HG03064 (cell line): ENCODE results near the gene CCDC93.
"Not testable (repeated sequence)": the region's sequence is repeated elsewhere in the genome, so short reads cannot be mapped to it uniquely, and the experiment has no call there.

Experiments used
- ATAC-seq: cut with Tn5 transposase; IDR thresholded peaks from one replicate; pipeline ENCODE4 v1.9.1; 2021; ENCODE audit warnings: low read depth; ENCODE audit not compliant: unreplicated experiment

CCDC93 gene

DNA sequence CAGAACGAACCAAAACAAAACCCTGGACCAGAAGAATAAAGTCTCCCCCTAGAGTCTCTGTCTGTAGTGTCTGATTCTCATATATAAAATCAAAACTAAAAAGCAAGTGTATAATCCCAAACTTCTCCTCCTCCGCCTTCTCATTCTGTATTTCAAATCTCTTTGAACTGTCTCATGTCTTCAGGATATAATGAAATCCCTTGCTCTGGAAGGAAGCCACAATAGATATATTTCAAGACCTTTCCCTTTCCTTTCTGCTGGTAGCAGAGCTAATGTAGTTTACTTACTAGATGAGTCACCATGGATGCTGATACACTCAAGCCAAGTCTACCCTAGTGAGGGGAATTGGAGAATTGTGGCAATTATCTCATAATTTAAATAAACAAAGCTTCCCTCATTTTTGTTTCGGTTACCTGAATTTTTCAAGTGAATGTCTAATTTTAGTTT is 33.5 kb upstream of the CCDC93 start:
- ATAC-seq: no peak

DNA sequence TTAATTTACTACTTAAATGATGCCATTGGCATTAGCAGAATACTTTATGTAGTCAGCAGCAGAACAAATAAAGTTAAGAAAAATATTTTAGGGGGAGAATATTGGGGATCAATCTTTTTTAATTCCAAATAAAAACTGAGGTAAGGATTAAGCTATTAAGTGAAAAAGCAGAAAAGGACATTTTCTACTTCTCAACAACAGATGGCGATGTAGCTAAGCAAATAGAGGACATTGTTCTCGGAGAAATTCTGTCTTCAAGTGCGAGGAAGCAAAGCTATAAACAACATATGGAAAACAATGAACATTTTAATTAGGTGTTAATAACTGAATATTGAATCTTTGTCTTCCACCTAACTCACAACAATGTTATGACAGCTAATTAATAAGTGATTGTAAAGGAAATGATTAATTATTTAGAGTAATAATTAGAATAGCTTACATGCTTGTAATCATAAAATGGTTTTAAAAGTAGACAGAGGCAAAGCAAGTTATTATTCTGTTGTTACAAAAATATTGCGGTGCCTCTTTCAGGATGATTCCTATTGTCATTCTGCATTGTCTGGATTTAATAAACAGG is 32.9 kb upstream of the CCDC93 start:
- ATAC-seq: no peak

DNA sequence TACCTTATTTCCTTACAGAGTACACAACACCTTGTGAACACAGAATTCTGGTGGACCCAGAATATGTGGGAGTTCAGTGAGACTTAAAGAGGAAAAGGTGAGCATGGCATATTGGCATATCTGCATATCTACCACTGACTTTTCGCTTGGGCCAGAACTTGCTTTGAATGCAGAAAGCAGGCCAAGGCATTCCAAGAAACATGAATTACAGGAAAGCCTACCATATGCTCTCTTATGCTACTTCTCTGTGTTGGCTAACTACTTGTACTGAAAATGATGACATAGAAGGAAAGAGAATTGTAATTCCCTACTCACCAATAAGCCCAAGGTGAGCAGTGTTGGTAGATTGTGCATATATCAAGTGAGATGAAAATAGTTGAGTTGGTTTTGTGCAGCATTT is 31.4 kb upstream of the CCDC93 start:
- no peak for ATAC-seq

DNA sequence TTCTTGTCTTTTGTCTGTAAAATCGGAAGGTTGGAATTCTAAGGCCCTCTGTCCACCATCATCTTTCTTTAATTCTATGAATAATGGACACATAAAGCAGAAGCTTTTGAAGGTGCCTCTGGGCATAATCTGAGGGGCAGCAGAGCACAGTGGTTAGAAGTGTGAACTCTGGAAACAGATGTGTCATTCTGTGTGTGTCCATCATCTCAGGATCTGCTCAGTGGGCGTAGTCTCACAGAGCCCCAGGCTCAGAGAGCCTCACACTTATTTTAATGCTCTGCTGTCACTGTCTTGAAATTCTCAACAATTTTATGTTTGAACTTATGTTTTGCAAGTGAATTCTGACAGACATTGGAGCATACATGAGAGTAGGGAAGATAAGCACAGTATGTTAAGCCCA is 31.0 kb upstream of the CCDC93 start:
- ATAC-seq: no peak

DNA sequence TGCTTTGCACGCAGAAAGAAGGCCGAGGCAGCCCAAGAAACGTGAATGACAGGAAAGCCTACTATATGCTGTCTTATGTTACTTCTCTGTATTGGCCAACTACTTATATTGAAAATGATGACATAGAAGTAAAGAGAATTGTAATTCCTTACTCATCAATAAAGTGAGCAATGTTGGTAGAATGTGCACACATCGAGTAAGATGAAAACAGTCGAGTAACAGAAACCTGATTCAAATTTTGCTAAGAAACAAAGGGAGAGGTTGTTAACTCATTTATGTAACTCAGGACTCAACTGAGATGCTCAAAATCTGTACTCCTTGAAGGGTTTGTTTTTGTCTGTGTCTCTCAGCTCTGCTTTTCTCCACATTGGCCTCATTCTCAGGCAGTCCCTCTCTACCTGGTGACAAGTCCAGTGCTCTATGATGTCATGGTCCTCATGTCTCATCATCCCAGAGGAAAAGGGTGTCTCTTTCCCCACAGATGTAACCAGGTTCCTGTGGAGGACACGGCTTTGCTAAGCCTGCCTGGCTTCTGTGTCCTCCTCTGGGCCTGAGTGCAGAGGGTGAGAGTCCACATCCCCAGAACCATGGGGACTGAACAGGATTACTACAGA is 30.3 kb upstream of the CCDC93 start:
- ATAC-seq: no peak

DNA sequence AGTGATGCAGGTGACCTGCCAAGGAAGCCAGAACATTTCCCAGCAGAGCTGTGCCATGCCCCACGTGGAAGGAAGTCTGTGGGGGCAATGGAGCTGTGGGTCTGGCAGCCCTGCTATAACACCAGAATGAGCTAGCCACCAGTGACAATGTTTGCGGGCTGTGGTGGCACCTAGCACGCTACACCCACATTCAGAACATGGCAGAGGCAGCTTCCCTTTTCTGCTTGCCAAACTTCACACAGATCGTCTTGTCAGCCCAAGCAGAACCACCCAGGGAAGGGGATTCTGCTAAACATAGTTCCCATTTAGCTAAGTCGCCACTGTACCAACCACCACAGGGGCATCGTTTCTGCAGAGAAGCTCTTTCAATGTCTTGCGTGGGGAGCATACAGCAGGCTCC is 27.0 kb upstream of the CCDC93 start:
- ATAC-seq: no peak

DNA sequence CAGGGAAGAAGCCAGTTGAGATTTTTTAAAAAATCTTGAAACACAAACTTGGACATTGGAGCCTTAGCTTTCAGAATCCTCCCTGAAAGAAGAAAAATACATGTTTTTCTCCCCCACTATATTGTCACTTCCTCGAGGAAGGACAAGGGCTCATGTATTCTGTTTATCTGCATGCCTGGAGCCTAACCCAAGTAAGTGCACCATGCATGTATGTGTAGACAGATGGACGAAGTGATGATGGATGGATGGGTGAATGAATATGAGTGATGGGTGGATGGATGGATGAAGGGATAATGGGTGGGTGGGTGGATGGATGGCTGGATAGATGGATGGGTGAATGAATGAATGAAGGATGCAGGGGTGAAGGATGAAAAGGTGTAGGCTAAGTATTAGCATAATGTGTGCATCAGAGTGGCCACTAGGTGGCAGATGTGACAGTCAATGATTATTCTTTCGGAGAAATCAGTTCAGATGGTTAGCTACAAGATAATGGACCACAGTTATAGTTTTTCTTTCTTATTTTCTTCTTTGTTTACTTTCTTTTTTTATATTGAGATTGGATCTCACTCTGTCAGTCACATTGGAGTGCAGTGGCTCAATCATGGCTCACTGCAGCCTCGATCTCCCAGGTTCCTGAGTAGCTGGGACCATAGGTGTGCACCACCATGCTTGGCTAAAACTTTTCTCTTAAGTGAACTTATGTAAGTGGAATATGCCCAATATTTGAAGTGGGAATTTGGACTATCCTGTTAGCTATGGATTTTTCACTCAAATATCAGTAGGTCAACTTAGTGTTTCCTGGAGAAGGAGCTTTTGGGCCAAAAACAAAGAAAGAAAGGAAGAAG is 18.5 kb upstream of the CCDC93 start:
- peak; percentile 87 for ATAC-seq

DNA sequence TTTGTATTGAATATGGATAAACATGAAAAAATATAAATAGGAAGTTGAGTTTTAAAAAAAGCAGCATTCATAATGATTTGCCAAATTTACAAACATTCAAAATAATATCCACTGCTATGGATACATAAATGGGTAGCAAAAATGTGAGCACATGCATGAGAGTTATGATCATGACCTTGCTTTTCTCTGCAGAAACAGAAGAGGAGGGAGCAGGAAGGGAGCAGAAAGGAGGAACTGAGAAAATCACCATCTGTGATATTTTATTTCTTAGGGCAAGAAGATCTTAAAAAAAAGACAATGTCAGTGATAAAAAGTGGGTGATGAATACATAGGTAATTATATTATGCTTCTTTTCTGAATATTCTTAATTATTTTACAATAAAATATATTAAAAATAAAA is 17.7 kb upstream of the CCDC93 start:
- ATAC-seq: no peak

DNA sequence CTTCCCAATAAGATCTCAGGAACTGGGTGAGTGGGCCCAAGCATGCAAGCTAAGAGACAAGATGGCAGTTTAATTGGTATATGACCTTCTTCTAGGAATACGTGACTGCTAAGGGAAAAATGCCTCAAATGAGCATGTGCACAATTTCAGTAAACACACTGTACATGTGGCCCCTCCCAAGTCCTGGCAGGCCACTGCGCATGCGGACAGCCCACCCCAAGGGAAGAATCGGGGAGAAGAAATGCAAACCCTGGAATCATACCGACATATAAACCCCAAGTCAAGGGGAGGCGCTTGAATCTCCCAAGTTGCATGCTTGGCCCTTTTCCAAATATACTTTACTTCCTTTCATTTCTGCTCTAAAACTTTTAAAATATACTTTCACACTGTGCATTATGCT is 15.2 kb upstream of the CCDC93 start:
- no peak for ATAC-seq

DNA sequence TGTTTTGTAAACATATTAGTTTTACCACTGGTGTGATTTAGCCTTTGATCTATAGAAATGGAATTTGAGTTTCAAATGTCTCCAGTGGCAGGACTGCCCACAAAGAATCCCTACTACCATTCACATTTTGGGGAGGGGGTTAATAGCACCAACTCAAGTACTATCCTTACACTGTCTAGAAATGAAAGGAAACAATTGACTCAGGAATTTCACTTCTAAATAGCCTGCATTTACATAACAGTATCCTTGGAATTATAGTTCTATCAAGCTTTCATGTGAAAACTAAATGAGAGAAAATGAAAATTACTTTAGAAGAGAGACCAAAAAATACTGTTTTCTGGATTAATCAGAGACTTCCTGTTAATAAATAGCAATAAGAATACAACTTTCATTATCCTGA is 7.5 kb upstream of the CCDC93 start:
- ATAC-seq: no peak

DNA sequence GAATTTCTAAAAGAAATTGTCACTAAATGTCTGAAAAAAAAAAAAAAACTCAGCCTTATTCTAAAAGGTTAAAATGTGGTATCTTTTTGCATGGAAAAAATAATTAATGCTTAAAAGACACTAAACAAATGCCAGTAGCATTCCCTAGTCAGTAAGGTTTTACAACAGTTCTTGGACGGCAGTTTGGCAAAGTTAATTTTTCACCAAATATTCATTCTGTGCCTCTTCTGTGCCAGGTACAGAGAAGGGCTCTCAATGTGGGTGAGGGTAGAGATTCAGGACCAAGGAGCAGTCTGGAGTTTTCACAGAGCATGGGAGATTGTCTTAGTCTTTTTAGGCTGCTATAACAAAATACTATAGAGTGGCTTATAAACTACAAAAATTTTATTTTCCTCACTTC is 6.0 kb upstream of the CCDC93 start:
- no peak for ATAC-seq

DNA sequence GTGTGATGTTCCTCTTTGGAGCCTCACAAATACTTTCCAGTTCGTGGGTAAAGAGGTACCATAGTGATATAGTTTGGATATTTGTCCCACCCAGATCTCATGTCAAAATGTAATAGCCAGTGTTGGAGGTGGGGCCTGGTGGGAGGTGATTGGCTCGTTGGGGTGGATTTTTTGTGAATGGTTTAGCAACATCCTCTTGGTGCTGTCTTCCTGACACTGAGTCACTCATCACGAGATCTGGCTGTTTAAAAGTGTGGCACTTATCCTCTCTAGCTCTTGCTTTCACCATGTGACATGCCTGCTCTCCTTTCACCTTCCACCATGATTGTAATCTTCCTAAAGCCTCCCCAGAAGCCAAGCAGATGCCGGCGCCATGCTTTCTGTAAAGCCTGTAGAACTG is 3.0 kb upstream of the CCDC93 start:
- ATAC-seq: no peak

DNA sequence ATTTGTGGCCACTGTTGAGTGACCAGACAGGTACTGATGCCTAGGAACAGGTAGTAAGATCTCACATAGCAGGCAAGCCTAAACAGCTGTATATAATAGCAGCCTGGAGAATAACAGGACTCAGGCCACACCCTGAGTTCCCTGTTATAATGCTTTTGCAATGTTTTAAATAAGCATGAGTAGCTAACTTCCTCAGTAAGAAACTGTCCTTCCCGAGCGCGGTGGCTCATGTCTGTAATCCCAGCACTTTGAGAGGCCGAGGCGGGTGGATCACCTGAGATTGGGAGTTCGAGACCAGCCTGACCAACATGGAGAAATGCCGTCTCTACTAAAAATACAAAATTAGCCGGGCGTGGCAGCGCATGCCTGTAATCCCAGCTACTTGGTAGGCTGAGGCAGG is 1.9 kb upstream of the CCDC93 start:
- ATAC-seq: not testable (repeated sequence)

DNA sequence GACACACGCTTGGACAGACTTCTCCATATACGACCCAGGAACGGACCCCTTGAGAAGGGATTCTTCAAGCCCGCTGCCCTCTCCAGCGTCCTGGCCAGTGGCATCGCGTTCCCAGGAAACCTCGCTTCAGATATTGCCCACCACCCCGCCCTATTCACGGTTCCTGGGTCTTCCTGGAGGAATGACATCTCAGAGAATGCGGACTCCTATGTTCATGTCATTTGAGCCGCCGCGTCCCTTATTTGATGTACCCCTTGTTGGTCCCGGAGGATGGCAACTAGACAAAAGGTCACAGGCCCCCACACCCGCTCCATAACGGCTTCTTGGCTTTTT is 588 bp upstream of the CCDC93 start:
- ATAC-seq: no peak

DNA sequence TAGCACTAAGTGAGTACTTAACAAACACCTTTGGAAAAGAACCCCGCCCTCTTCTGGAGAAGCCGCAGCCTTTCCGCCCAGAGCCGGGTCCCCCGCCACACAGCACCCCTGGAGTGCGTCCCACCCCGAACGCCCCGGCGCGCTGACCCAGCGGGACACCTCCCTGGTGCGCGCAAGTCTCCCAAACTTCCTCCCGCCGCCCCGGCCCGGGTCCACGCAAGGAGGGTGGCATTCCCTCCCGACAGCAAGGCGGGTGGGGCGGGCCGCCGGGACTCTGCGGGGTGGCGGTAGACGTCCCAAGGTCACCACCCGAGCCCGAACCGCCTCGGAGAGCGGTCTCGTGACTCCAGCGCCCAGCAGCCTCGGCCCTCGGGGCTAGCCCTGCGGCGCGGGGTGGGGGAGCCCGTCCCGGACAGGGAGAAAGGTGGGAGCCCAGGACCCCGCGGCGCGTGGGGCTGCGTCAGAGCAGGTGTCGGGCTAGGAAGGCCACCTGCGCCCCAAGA is 598 bp downstream of the CCDC93 start:
- ATAC-seq: peak; percentile 39

DNA sequence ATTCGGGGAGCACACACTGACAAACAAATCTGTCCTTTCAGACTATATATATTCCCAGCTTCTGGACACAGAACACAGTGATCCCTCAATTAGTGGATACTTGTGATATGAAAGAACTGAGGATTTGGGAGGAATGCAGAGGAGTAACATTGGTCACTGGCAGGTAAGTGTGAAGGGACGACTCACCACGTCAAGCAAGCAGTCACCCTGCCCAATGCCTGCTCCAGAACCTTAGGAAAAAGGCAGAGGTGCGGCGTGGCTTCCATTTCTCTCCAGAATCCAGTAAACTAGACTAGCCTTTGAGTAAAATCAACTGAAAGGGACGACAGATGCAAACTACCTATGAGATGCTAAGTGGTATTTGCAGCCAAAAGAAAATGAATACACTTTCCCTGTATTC is 1.1 kb downstream of the CCDC93 start:
- ATAC-seq: no peak

DNA sequence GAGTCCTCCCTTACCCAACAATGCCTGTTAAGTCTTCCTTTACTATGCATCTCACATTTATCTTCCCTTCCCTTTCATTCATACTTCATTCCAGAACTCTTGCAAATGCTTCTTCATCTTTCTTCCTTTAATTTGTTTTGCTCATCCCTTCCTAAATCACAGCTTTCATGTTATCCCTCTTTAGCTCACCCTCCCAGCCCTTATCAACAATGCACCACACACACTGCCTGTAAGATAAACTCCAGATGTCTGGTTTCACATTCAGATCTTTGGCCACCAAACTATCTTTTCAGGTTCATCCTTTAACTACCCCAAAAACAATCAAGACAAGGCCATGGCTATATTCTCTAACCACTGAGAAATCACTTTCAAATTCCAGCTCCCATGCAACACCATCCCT is 3.4 kb downstream of the CCDC93 start:
- ATAC-seq: no peak

DNA sequence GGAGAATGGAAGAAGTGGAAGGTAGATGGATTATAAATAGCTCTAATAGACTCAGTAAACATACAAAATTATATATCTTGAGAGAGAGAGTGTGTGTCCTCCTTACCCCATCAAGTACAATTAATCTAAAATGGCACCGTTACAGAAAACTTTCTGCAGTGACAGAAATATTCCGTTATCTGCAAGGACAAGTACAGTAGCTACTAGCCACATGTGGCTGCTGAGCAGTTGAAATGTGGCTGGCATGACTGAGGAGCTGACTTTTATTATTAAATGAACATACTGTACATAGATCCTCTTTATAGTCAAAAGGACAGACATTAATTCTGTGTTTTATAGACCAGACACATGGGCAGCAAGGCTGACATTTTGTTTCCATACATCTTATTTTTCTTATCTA is 7.0 kb downstream of the CCDC93 start:
- ATAC-seq: no peak

DNA sequence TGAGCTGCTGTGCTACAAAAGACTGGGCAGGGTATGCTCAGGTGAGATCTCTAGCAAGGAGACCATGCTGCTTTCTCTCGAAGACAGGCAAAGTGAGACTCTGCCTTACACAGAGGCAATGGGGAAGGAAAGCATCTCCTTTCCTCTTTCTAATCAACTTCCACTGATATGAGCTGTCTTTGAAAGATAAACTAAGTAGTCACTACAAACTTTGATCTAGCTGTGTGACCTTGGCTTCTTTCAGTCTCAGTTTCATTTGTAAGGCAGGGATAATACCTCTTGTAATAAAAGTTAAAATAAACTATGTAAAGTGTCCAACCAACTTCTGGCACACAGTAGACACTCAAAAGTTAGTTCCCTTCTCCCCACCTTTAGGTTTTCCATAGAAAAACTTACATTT is 7.5 kb downstream of the CCDC93 start:
- ATAC-seq: no peak

DNA sequence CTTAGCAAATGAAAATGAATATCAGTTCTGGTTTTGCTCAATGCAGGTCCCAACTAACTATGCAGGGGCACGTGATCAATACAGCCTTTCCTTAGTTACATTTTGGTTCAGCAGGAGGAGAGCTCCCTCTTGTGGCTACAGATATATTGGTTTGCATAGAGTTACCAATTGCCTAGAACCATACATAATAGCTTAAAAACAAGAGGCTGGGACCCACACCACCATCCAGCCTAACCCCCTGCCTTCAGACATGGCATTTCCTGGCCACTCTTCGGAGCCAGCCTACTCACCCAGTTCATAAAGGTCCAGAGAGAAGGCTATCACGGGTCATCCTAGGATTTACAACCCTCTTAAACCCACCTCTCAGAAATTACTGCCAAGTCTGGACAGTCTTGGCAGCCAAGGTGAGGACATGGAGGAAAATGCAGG is 10.5 kb downstream of the CCDC93 start:
- peak; percentile 94 for ATAC-seq

DNA sequence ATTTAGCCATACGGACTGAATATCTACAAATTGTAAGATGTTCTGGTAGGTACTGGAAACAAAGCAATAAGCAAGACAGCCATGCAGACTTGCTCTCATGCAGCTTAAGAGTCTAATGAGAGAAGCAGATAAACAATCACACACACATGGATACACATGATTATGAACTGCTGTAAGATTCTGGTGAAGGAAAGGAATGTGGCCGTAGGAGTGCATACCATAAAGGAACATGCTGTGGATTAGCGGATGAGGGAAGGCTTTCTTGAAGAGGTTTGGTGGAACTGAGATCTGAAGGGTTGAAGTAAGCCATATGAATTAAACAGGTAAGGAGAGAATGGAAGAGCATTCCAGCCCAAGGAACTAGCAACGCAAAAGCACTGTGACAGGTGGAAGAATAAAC is 13.8 kb downstream of the CCDC93 start:
- ATAC-seq: no peak
